B cell (primary cell): Measurements from ENCODE around the gene PLA2G2F. TPM values are rescaled to one million over a fixed set of nuclear protein-coding genes. Genes with fewer than 3 reads are reported as not detected.

ENCODE experiments used
- ATAC-seq: fragments of 200-7000 bp; cut with Tn5 transposase; one replicate; pipeline ENCODE4 v1.10.0; 2021; ENCODE audit warnings: low read depth, mild to moderate bottlenecking, moderate number of reproducible peaks, moderate library complexity
- CTCF ChIA-PET: fragments of 350-600 bp; sonication (Branson Sonifier 250); formaldehyde crosslinking; loops from one replicate; lab custom pipeline; 2021; ENCODE audit warnings: antibody characterized with exemption, inconsistent platforms; lab: Charles Lee
- POLR2A ChIA-PET: fragments of 350-600 bp; sonication (Branson Sonifier 250); formaldehyde crosslinking; loops from one replicate; lab custom pipeline; 2021; ENCODE audit warnings: antibody characterized with exemption; lab: Charles Lee
- DNase-seq: peaks from one replicate; pipeline ENCODE4 v3.0.0; 2013
- H2AFZ ChIP-seq: 2 replicates; pipeline ENCODE4 v1.6.1; 2012; ENCODE audit warnings: mild to moderate bottlenecking, low read depth, low read length; ENCODE audit not compliant: insufficient read depth, poor library complexity, severe bottlenecking
- H3K27ac ChIP-seq, 2 donors: 1 replicate in 1 of 2; 2 replicates in 1 of 2; pipeline ENCODE4 v1.5.1; 2012 to 2013; ENCODE audit warnings: low read length in 2 of 2, mild to moderate bottlenecking in 2 of 2, moderate library complexity in 1 of 2
- H3K27me3 ChIP-seq, 4 experiments: fragments of 200-600 bp in 1 of 4; sonication (generic) in 1 of 4; replicated peaks in 1 of 4; 1 replicate in 2 of 4; 2 replicates in 2 of 4; pipeline versions ENCODE4 v1.6.1 to v1.7.0; 2013 to 2016; ENCODE audit warnings: low read length in 3 of 4, mild to moderate bottlenecking in 2 of 4, mixed read lengths in 1 of 4, moderate library complexity in 1 of 4; ENCODE audit not compliant: insufficient read depth in 4 of 4, control insufficient read depth in 3 of 4; ENCODE audit errors: control extremely low read depth in 1 of 4
- H3K36me3 ChIP-seq, 2 experiments: replicated peaks in 1 of 2; 1 replicate in 1 of 2; 2 replicates in 1 of 2; pipeline versions ENCODE4 v1.6.1 to v1.7.1; 2013; ENCODE audit warnings: low read length in 1 of 2; ENCODE audit not compliant: insufficient read depth in 2 of 2, control insufficient read depth in 1 of 2; ENCODE audit errors: control extremely low read depth in 1 of 2, extremely low read depth in 1 of 2
- H3K4me1 ChIP-seq, 2 donors: fragments of 200-600 bp in 1 of 2; sonication (generic) in 1 of 2; 1 replicate in 1 of 2; 2 replicates in 1 of 2; pipeline versions ENCODE4 v1.5.1 to v1.6.1; 2013 to 2017; ENCODE audit warnings: low read length in 2 of 2; ENCODE audit not compliant: control insufficient read depth in 2 of 2, insufficient read depth in 2 of 2
- H3K4me2 ChIP-seq: replicated peaks from 2 replicates; pipeline ENCODE3; 2012; ENCODE audit warnings: mild to moderate bottlenecking, low read depth, low read length; ENCODE audit not compliant: poor library complexity, severe bottlenecking
- H3K4me3 ChIP-seq, 5 experiments: fragments of 200-600 bp in 1 of 5; sonication (generic) in 1 of 5; 1 replicate in 3 of 5; 2 replicates in 2 of 5; pipeline versions ENCODE4 v1.5.1 to v1.7.0; 2011 to 2016; ENCODE audit warnings: low read length in 4 of 5, mild to moderate bottlenecking in 4 of 5, low read depth in 2 of 5, control low read depth in 1 of 5, moderate library complexity in 1 of 5; ENCODE audit not compliant: insufficient read depth in 1 of 5; ENCODE audit errors: control extremely low read depth in 1 of 5, extremely low read depth in 1 of 5
- H3K79me2 ChIP-seq: fragments of 200-600 bp; sonication (generic); one replicate; pipeline ENCODE4 v1.6.0; 2016; ENCODE audit warnings: low read length; ENCODE audit not compliant: control insufficient read depth, insufficient read depth
- H3K9ac ChIP-seq: fragments of 200-600 bp; sonication (generic); 2 replicates; pipeline ENCODE4 v1.6.1; 2017; ENCODE audit warnings: mild to moderate bottlenecking, low read length, moderate library complexity
- H3K9me3 ChIP-seq, 3 donors: one replicate each; pipeline versions ENCODE4 v1.6.1 to v1.7.1; 2013; ENCODE audit warnings: low read length in 2 of 3; ENCODE audit not compliant: control insufficient read depth in 2 of 3, insufficient read depth in 1 of 3; ENCODE audit errors: control extremely low read depth in 1 of 3
- H4K20me1 ChIP-seq: 2 replicates; pipeline ENCODE4 v1.6.0; 2012; ENCODE audit warnings: mild to moderate bottlenecking, low read length; ENCODE audit not compliant: insufficient read depth, control insufficient read depth, poor library complexity, severe bottlenecking
- H3K27ac Mint-ChIP-seq: one replicate; pipeline ENCODE4 v1.8.0; 2021; ENCODE audit warnings: mixed read lengths
- H3K27me3 Mint-ChIP-seq: one replicate; pipeline ENCODE4 v1.8.0; 2021; ENCODE audit warnings: mixed read lengths
- H3K4me1 Mint-ChIP-seq: one replicate; pipeline ENCODE4 v1.8.0; 2021; ENCODE audit warnings: mixed read lengths
- H3K4me3 Mint-ChIP-seq: one replicate; pipeline ENCODE4 v1.8.0; 2021; ENCODE audit warnings: mixed read lengths
- H3K9me3 Mint-ChIP-seq: one replicate; pipeline ENCODE4 v1.8.0; 2022; ENCODE audit warnings: mixed read lengths; ENCODE audit not compliant: insufficient read depth
- CTCF ChIP-seq: fragments of 200-600 bp; IDR thresholded peaks from one replicate; pipeline ENCODE4 v1.8.0; 2022; ENCODE audit warnings: antibody characterized with exemption, mild to moderate bottlenecking
- EZH2 ChIP-seq: IDR thresholded peaks from 2 replicates; pipeline ENCODE4 v1.6.1; 2012; ENCODE audit warnings: borderline replicate concordance, low read depth, mild to moderate bottlenecking, moderate library complexity, low read length; ENCODE audit not compliant: insufficient read depth, poor library complexity, severe bottlenecking
- WGBS: methylation state at CpG from one replicate; pipeline ENCODE4 v1.1.5; 2013; ENCODE audit warnings: missing lambda C conversion rate; ENCODE audit not compliant: insufficient coverage; 5-methylcytosine and 5-hydroxymethylcytosine counted together
- intact Hi-C: fragments of 100-400 bp; cut with micrococcal nuclease; formaldehyde crosslinking; loops from one replicate; pipeline ENCODE4 v1.10.0; 2022
- polyA plus RNA-seq: library from polyadenylated mRNA; depleted of rRNA; stranded (reverse); fragments of >200 nt; gene quantifications from 2 replicates; pipeline ENCODE4 v1.2.3, GENCODE V29; 2012
- total RNA-seq, 2 donors: library from RNA; stranded (reverse); fragments of 120-200 nt in 1 of 2; gene quantifications; 1 replicate in 1 of 2; 2 replicates in 1 of 2; pipeline versions ENCODE4 v1.2.3 to v1.2.4, GENCODE V29; 2013 to 2022

PLA2G2F gene
- total and polyA plus RNA-seq, 2 donors (not counting 1 experiment from before 2014, with no cell fraction given): not detected

- Histone ChIP-seq H3K27ac (no peak overlapping the region), H3K9ac (no peak overlapping the region), H2AFZ (peak overlapping the region; percentile 37), H3K27me3 (no peaks in the 10 kb centered on the region), H3K4me1 (peaks cover 5 to 15% of the 10 kb centered on the region in 2 donors), H3K36me3 (no peaks in the 10 kb centered on the region), H3K4me3 (no peak overlapping the region), H3K9me3 (peaks cover 0 to 27% (median 15%) of the 10 kb centered on the region in 3 donors), H3K79me2 (no peaks in the 10 kb centered on the region), H4K20me1 (no peaks in the 10 kb centered on the region), H3K4me2 (no peak overlapping the region)
- H3K4me1 Mint-ChIP-seq: peaks cover 20% of the 10 kb centered on the region
- peaks cover 8% of the 10 kb centered on the region for H3K9me3 Mint-ChIP-seq
- ChIA-PET POLR2A (no interaction called here), CTCF (interaction anchor here (1.2 to 6.4 kb wide), 7 partner anchors 9 to 236 kb away, joined by 6 to 126 read pairs (median 58); no protein-coding TSS in a partner anchor)
- no peaks in the 10 kb centered on the region for H3K27me3 Mint-ChIP-seq
- DNase-seq (no peak), ATAC-seq (no peak)
- intact Hi-C loops: no loop called here
- no peak for TF ChIP-seq EZH2
- TF ChIP-seq CTCF: no peak
- peak overlapping the region; percentile 42 for H3K27ac Mint-ChIP-seq
- H3K4me3 Mint-ChIP-seq: no peak overlapping the region
- 96% methylated on average over 15 of the region's 18 CpGs for WGBS
Observed at GRCh38 chr1:20154301-20154831, 15.2 kb downstream of the PLA2G2F start.

- no peak for ATAC-seq
- intact Hi-C loops: no loop called here
- H3K27ac ChIP-seq: no peak overlapping the region
- H3K4me1 Mint-ChIP-seq: peaks cover 11% of the 10 kb centered on the region
- no peaks in the 10 kb centered on the region for H3K27me3 Mint-ChIP-seq
- H2AFZ ChIP-seq: no peak overlapping the region
- ChIA-PET CTCF (interaction anchor here (0.7 to 2.2 kb wide), 3 partner anchors 37 to 242 kb away, joined by 4 to 13 read pairs (median 4); no protein-coding TSS in a partner anchor), POLR2A (no interaction called here)
- H3K4me2 ChIP-seq: no peak overlapping the region
- no peak for DNase-seq
- H3K27me3 ChIP-seq: no peaks in the 10 kb centered on the region
- no peak overlapping the region for H3K4me3 ChIP-seq
- no peaks in the 10 kb centered on the region for H3K79me2 ChIP-seq
- peaks cover 0 to 68% (median 39%) of the 10 kb centered on the region in 3 donors for H3K9me3 ChIP-seq
- peaks cover 21% of the 10 kb centered on the region for H3K9me3 Mint-ChIP-seq
- 88% methylated on average over 2 of the region's 7 CpGs for WGBS
- no peak for TF ChIP-seq EZH2
- no peak for TF ChIP-seq CTCF
- H3K27ac Mint-ChIP-seq: no peak overlapping the region
- no peak overlapping the region for H3K9ac ChIP-seq
- H4K20me1 ChIP-seq: no peaks in the 10 kb centered on the region
- H3K4me3 Mint-ChIP-seq: no peak overlapping the region
- peaks cover 0 to 5% of the 10 kb centered on the region in 2 donors for H3K4me1 ChIP-seq
- no peaks in the 10 kb centered on the region for H3K36me3 ChIP-seq
Observed at GRCh38 chr1:20158358-20159070, 19.4 kb downstream of the PLA2G2F start.
